ENCODE data around the gene OR6C75.
"Not testable (repeated sequence)": the region's sequence is repeated elsewhere in the genome, so short reads cannot be mapped to it uniquely, and the experiment has no call there.

OR6C75 gene

DNA sequence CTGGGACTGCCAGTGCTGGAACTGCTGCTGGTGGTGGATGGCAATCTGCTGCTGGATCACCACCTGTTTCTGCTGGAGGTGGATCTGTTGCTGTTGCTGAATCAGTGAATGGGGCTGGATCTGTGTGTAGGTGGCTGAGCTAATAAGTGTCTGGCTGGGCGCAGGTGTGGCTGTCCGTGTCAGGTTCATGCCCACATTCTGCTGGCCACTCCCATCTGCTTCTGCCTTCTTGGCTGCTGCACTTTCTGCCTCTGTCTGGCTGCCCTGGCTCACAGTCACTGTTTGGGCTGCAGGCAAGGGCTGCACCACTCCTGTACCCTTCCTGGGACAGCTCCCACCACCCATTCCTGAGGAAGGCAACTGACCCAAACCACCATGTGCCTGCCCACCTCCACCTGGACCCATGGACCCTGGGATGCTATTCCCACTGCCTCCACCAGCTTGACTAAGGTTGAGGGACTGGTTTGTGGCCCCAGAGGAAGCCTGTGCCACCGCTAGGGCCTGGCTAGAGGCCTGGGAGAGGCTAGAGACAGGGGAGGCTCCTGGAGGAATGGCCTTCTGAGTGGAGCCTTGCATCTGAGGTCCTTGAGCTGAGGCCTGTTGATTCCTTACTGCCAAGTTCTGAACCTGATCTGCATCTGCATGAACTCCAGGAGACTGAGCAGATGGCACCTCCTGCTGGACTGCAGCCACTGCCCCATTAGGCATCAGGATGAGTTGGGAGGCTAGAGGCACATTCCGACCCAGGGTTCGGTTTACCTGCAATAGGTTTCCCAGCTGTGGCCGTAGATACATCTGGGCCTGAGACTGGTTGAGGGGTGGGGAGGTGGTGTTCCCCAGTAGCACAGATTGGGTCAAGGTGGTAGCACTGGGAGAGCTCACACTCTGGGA is 51.0 kb downstream of the OR6C75 start:
- not testable (repeated sequence) for H3K27ac ChIP-seq (ENCODE audit: low read depth, low read length); H3K4me3 ChIP-seq (ENCODE audit: insufficient read depth, low read length, poor library complexity, severe bottlenecking)

DNA sequence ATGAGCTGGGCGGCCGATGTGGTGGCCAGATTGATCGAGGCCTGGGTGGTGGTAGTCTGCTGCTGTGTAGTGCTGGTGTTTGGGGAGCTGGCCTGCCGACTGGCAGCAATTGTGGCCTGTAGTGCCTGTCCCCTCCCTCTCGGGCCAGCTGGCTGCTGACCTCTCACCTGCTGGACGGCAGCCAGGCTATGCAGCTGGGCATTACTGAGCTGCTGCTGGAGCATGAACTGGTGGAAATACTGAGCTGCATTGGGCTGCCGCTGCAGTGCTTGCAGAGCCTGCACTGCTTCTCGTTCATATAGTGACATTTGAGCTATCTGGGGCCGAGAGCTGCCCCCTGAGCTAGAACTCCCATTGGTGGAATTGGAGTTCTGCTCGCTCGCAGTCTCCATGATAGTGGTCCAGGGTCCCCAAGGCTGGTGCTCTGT is 51.6 kb downstream of the OR6C75 start:
- H2AFZ ChIP-seq (ENCODE audit: low read depth, low read length, severe bottlenecking); H3K9me2 ChIP-seq (replicated peaks; ENCODE audit: insufficient read depth, low read length); H3K9me3 ChIP-seq (ENCODE audit: insufficient read depth, low read length); H3K36me3 ChIP-seq (ENCODE audit: low read length); H4K20me1 ChIP-seq (ENCODE audit: low read depth, low read length); H3F3A ChIP-seq (ENCODE audit: insufficient read depth); H3K27ac ChIP-seq (ENCODE audit: low read depth, low read length); H3K4me2 ChIP-seq (ENCODE audit: low read depth, low read length, poor library complexity, severe bottlenecking); H3K79me2 ChIP-seq (ENCODE audit: insufficient read depth, low read length); H3K4me3 ChIP-seq (ENCODE audit: insufficient read depth, low read length, poor library complexity, severe bottlenecking); H3K27me3 ChIP-seq (ENCODE audit: low read length); H3K9ac ChIP-seq (ENCODE audit: low read length): not testable (repeated sequence)

More for the DNA sequence above, 51.0 kb downstream of the OR6C75 start:
- not testable (repeated sequence) for H3K79me2 ChIP-seq (ENCODE audit: insufficient read depth, low read length); H3F3A ChIP-seq (ENCODE audit: insufficient read depth); H3K9ac ChIP-seq (ENCODE audit: low read length); H3K36me3 ChIP-seq (ENCODE audit: low read length); H3K27me3 ChIP-seq (ENCODE audit: low read length); H2AFZ ChIP-seq (ENCODE audit: low read depth, low read length, severe bottlenecking); H3K9me2 ChIP-seq (replicated peaks; ENCODE audit: insufficient read depth, low read length); H3K4me2 ChIP-seq (ENCODE audit: low read depth, low read length, poor library complexity, severe bottlenecking); H3K9me3 ChIP-seq (ENCODE audit: insufficient read depth, low read length); H4K20me1 ChIP-seq (ENCODE audit: low read depth, low read length)

DNA sequence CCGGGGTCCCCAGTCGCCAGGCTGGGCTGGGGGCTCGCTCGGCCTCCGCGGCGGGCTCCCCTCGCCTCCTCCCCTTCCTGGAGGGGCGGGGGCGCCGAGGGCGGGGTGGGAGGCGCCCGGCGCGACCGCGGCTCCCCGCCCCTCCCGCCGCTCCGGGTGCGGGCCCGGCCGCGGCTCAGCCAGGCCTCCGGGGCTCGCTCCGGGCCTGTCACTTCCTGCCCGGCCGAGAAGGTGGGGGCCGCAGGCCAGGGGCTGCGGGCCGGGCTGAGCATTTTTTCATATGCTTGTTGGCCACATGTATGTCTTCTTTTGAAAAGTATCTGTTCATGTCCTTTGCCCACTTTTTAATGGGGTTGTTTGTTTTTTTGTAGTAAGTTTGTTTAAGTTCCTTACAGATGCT is 52.1 kb downstream of the OR6C75 start:
- not testable (repeated sequence) for H3K79me2 ChIP-seq (ENCODE audit: insufficient read depth, low read length); H3K9ac ChIP-seq (ENCODE audit: low read length); H3K4me3 ChIP-seq (ENCODE audit: insufficient read depth, low read length, poor library complexity, severe bottlenecking); H3K27me3 ChIP-seq (ENCODE audit: low read length); H4K20me1 ChIP-seq (ENCODE audit: low read depth, low read length); H3K9me3 ChIP-seq (ENCODE audit: insufficient read depth, low read length); H3K27ac ChIP-seq (ENCODE audit: low read depth, low read length); H3F3A ChIP-seq (ENCODE audit: insufficient read depth); H3K36me3 ChIP-seq (ENCODE audit: low read length); H2AFZ ChIP-seq (ENCODE audit: low read depth, low read length, severe bottlenecking); H3K4me2 ChIP-seq (ENCODE audit: low read depth, low read length, poor library complexity, severe bottlenecking); H3K9me2 ChIP-seq (replicated peaks; ENCODE audit: insufficient read depth, low read length)

DNA sequence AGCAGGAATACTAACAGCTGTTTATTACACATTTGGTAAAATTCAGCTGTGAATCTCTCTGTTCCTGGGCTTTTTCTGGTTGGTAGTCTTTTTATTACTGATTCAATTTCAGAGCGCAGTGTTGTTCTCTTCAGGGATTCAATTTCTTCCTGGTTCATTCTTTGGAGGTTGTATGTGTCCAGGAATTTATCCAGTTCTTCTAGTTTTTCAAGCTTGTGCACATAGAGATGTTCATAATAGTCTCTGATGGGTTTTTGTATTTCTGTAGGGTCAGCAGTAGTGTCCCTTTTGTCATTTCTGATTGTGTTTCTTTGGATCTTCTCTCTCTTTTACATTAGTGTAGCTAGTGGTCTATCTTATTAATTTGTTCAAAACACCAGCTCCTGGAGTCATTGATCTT is 54.2 kb downstream of the OR6C75 start:
- no peaks in the 10 kb centered on the region for H3K9me2 ChIP-seq (replicated peaks; ENCODE audit: insufficient read depth, low read length)
- no peaks in the 10 kb centered on the region for H3K79me2 ChIP-seq (ENCODE audit: insufficient read depth, low read length)
- H3F3A ChIP-seq (ENCODE audit: insufficient read depth): no peaks in the 10 kb centered on the region
- no peaks in the 10 kb centered on the region for H3K27me3 ChIP-seq (ENCODE audit: low read length)
- no peak overlapping the region for H3K4me3 ChIP-seq (ENCODE audit: insufficient read depth, low read length, poor library complexity, severe bottlenecking)
- H3K4me2 ChIP-seq (ENCODE audit: low read depth, low read length, poor library complexity, severe bottlenecking): no peak overlapping the region
- H3K9ac ChIP-seq (ENCODE audit: low read length): no peak overlapping the region
- H3K27ac ChIP-seq (ENCODE audit: low read depth, low read length): no peak overlapping the region
- no peaks in the 10 kb centered on the region for H3K9me3 ChIP-seq (ENCODE audit: insufficient read depth, low read length)
- no peaks in the 10 kb centered on the region for H4K20me1 ChIP-seq (ENCODE audit: low read depth, low read length)
- no peaks in the 10 kb centered on the region for H3K36me3 ChIP-seq (ENCODE audit: low read length)
- TF ChIP-seq, protein P1, sequence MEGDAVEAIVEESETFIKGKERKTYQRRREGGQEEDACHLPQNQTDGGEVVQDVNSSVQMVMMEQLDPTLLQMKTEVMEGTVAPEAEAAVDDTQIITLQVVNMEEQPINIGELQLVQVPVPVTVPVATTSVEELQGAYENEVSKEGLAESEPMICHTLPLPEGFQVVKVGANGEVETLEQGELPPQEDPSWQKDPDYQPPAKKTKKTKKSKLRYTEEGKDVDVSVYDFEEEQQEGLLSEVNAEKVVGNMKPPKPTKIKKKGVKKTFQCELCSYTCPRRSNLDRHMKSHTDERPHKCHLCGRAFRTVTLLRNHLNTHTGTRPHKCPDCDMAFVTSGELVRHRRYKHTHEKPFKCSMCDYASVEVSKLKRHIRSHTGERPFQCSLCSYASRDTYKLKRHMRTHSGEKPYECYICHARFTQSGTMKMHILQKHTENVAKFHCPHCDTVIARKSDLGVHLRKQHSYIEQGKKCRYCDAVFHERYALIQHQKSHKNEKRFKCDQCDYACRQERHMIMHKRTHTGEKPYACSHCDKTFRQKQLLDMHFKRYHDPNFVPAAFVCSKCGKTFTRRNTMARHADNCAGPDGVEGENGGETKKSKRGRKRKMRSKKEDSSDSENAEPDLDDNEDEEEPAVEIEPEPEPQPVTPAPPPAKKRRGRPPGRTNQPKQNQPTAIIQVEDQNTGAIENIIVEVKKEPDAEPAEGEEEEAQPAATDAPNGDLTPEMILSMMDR (IDR thresholded peaks at IDR 0.05; ENCODE audit: insufficient read depth, low read length, poor library complexity, severe bottlenecking): no peak
- TF ChIP-seq EZH2phosphoT487 (conservative IDR thresholded peaks at IDR 0.05; ENCODE audit: low read length): no peak
- no peak overlapping the region for H2AFZ ChIP-seq (ENCODE audit: low read depth, low read length, severe bottlenecking)

Data from SU-DHL-6 (cell line).